SK-N-SH (cell line): ENCODE data around the gene THTPA. TPM values are rescaled to one million over a fixed set of nuclear protein-coding genes. Genes with fewer than 3 reads are reported as not detected.

Experiments
- CTCF ChIA-PET: fragments of 300-600, 350-600 bp; formaldehyde crosslinking; extraction: SDS; loops from one replicate; lab custom pipeline; 2021; lab: Yijun Ruan, JAX
- POLR2A ChIA-PET: fragments of 350-600 bp; sonication (Branson Sonifier 250); formaldehyde crosslinking; extraction: SDS; loops from one replicate; lab custom pipeline; 2020; ENCODE audit warnings: antibody characterized with exemption, inconsistent platforms; lab: Yijun Ruan, JAX
- DNase-seq: peaks from one replicate; pipeline ENCODE4 v3.0.0; 2012
- H2AFZ ChIP-seq: fragments of 200-600 bp; sonication (generic); 2 replicates; pipeline ENCODE4 v1.8.1; 2016; ENCODE audit warnings: antibody characterized with exemption, mild to moderate bottlenecking, low read depth
- H3F3A ChIP-seq: fragments of 200-600 bp; sonication (generic); replicated peaks from 2 replicates; pipeline ENCODE3; 2016; ENCODE audit warnings: antibody characterized with exemption, mild to moderate bottlenecking; ENCODE audit not compliant: insufficient read depth
- H3K27ac ChIP-seq, 2 experiments: fragments of 200-500 bp in 1 of 2; fragments of 200-600 bp in 1 of 2; sonication (Bioruptor generic) in 1 of 2; sonication (generic), shearing (Covaris generic) in 1 of 2; 2 replicates each; pipeline versions ENCODE4 v1.5.1 to v1.6.1; 2014 to 2016; ENCODE audit warnings: low read depth in 2 of 2, inconsistent platforms in 1 of 2, low read length in 1 of 2, mild to moderate bottlenecking in 1 of 2, mixed read lengths in 1 of 2
- H3K27me3 ChIP-seq: fragments of 200-600 bp; sonication (generic), shearing (Covaris generic); 2 replicates; pipeline ENCODE4 v1.6.1; 2016; ENCODE audit warnings: mixed run types; ENCODE audit not compliant: insufficient read depth
- H3K36me3 ChIP-seq, 2 experiments: fragments of 200-500 bp in 1 of 2; fragments of 200-600 bp in 1 of 2; sonication (Bioruptor generic) in 1 of 2; sonication (generic) in 1 of 2; replicated peaks in 1 of 2; 2 replicates each; pipeline versions ENCODE3 to v1.5.1; 2014 to 2016; ENCODE audit warnings: low read length in 1 of 2, mild to moderate bottlenecking in 1 of 2; ENCODE audit not compliant: insufficient read depth in 2 of 2, control insufficient read depth in 1 of 2
- H3K4me1 ChIP-seq, 2 experiments: fragments of 200-500 bp in 1 of 2; fragments of 200-600 bp in 1 of 2; sonication (Bioruptor generic) in 1 of 2; sonication (generic), shearing (Covaris generic) in 1 of 2; 2 replicates each; pipeline versions ENCODE4 v1.5.1 to v1.6.1; 2014 to 2016; ENCODE audit warnings: low read depth in 1 of 2, low read length in 1 of 2, mixed run types in 1 of 2; ENCODE audit not compliant: insufficient read depth in 2 of 2, control insufficient read depth in 1 of 2
- H3K4me2 ChIP-seq: fragments of 200-600 bp; sonication (generic), shearing (Covaris generic); 2 replicates; pipeline ENCODE4 v1.6.1; 2017; ENCODE audit warnings: mixed run types
- H3K4me3 ChIP-seq, 2 experiments: fragments of 200-500 bp in 1 of 2; fragments of 200-600 bp in 1 of 2; sonication (Bioruptor generic) in 1 of 2; sonication (generic), shearing (Covaris generic) in 1 of 2; 2 replicates each; pipeline versions ENCODE4 v1.5.1 to v1.8.1; 2014 to 2016; ENCODE audit warnings: low read depth in 2 of 2, inconsistent platforms in 1 of 2, low read length in 1 of 2, mild to moderate bottlenecking in 1 of 2, mixed read lengths in 1 of 2, moderate library complexity in 1 of 2
- H3K79me2 ChIP-seq: fragments of 200-600 bp; sonication (generic); 2 replicates; pipeline ENCODE4 v1.8.1; 2017; ENCODE audit warnings: mild to moderate bottlenecking; ENCODE audit not compliant: insufficient read depth
- H3K9ac ChIP-seq: fragments of 200-600 bp; sonication (generic); 2 replicates; pipeline ENCODE4 v1.6.1; 2017; ENCODE audit warnings: mixed run types
- H3K9me2 ChIP-seq: fragments of 200-600 bp; sonication (generic); 2 replicates; pipeline ENCODE4 v1.6.1; 2017; ENCODE audit warnings: mixed run types
- H3K9me3 ChIP-seq: fragments of 200-600 bp; sonication (generic); 2 replicates; pipeline ENCODE4 v1.6.1; 2017; ENCODE audit warnings: mixed run types, mild to moderate bottlenecking, moderate library complexity
- H4K20me1 ChIP-seq: fragments of 200-600 bp; sonication (generic); 2 replicates; pipeline ENCODE4 v1.6.1; 2017; ENCODE audit warnings: mild to moderate bottlenecking, mixed run types; ENCODE audit not compliant: insufficient read depth
- ELF1 ChIP-seq: IDR thresholded peaks from 2 replicates; pipeline ENCODE4 v1.4.0; 2012
- FOXM1 ChIP-seq: IDR thresholded peaks from 2 replicates; pipeline ENCODE4 v1.4.0; 2012; ENCODE audit warnings: low read depth, mild to moderate bottlenecking
- MEF2A ChIP-seq: IDR thresholded peaks from 2 replicates; pipeline ENCODE4 v1.4.0; 2012; ENCODE audit warnings: low read depth, borderline replicate concordance
- NFIC ChIP-seq: IDR thresholded peaks from 2 replicates; pipeline ENCODE4 v1.4.0; 2012; ENCODE audit warnings: borderline replicate concordance
- NRF1 ChIP-seq: IDR thresholded peaks from 2 replicates; pipeline ENCODE4 v1.6.1; 2012; ENCODE audit warnings: low read depth, mild to moderate bottlenecking, low read length
- RAD21 ChIP-seq: IDR thresholded peaks from 2 replicates; pipeline ENCODE4 v1.6.1; 2012; ENCODE audit warnings: mild to moderate bottlenecking, low read length
- RCOR1 ChIP-seq: fragments of 150-350 bp; IDR thresholded peaks from 2 replicates; pipeline ENCODE4 v1.6.1; 2017; ENCODE audit warnings: antibody characterized with exemption, low read length
- RFX5 ChIP-seq: IDR thresholded peaks from 2 replicates; pipeline ENCODE4 v1.6.1; 2012; ENCODE audit warnings: mild to moderate bottlenecking, improper control_type of control experiment, low read length
- RXRA ChIP-seq: IDR thresholded peaks from 2 replicates; pipeline ENCODE4 v1.4.0; 2012; ENCODE audit warnings: low read depth, mild to moderate bottlenecking, borderline replicate concordance
- SIN3A ChIP-seq: IDR thresholded peaks from 2 replicates; pipeline ENCODE4 v1.6.1; 2012; ENCODE audit warnings: low read depth, mild to moderate bottlenecking, low read length, moderate library complexity, borderline replicate concordance
- TAF1 ChIP-seq: IDR thresholded peaks from 2 replicates; pipeline ENCODE4 v1.6.1; 2012; ENCODE audit warnings: low read depth, mild to moderate bottlenecking, low read length, moderate library complexity, borderline replicate concordance
- TEAD4 ChIP-seq: IDR thresholded peaks from 2 replicates; pipeline ENCODE4 v1.4.0; 2012; ENCODE audit warnings: mild to moderate bottlenecking, borderline replicate concordance; ENCODE audit not compliant: insufficient read depth
- YY1 ChIP-seq: IDR thresholded peaks from 2 replicates; pipeline ENCODE4 v1.4.0; 2012; ENCODE audit warnings: low read depth, mild to moderate bottlenecking
- WGBS: methylation state at CpG from one replicate; pipeline ENCODE4 v1.1.6; 2017; ENCODE audit warnings: low lambda C conversion rate; 5-methylcytosine and 5-hydroxymethylcytosine counted together
- polyA plus RNA-seq, 3 experiments: library from polyadenylated mRNA; depleted of rRNA; stranded (reverse); fragments of >200 nt; gene quantifications; 2 replicates each; pipeline ENCODE4 v1.2.3, GENCODE V29; 2012
- TF ChIP-seq, protein P1 (sequence below): IDR thresholded peaks from 2 replicates; pipeline ENCODE4 v1.6.1; 2012; ENCODE audit warnings: mild to moderate bottlenecking, low read depth, low read length, moderate library complexity
- TF ChIP-seq, protein P2 (sequence below): IDR thresholded peaks from 2 replicates; pipeline ENCODE4 v1.4.0; 2012; ENCODE audit warnings: low read depth, borderline replicate concordance
- TF ChIP-seq, protein P3 (sequence below): fragments of 150-350 bp; IDR thresholded peaks from 2 replicates; pipeline ENCODE4 v1.6.1; 2016; ENCODE audit warnings: mild to moderate bottlenecking, low read depth, low read length
- TF ChIP-seq, protein P4 (sequence below): fragments of 150-350 bp; IDR thresholded peaks from 2 replicates; pipeline ENCODE4 v1.6.1; 2017; ENCODE audit warnings: antibody characterized with exemption, low read length, low read depth, borderline replicate concordance
- TF ChIP-seq, protein P5 (sequence below): fragments of 200-600 bp; sonication (generic); IDR thresholded peaks from 2 replicates; pipeline ENCODE4 v1.6.1; 2017; ENCODE audit warnings: antibody characterized with exemption, mild to moderate bottlenecking, moderate library complexity

Gene THTPA
- polyA plus RNA-seq, 1 of the 3 experiments (the other 2 are of a cell fraction): 16.3 TPM

DNA sequence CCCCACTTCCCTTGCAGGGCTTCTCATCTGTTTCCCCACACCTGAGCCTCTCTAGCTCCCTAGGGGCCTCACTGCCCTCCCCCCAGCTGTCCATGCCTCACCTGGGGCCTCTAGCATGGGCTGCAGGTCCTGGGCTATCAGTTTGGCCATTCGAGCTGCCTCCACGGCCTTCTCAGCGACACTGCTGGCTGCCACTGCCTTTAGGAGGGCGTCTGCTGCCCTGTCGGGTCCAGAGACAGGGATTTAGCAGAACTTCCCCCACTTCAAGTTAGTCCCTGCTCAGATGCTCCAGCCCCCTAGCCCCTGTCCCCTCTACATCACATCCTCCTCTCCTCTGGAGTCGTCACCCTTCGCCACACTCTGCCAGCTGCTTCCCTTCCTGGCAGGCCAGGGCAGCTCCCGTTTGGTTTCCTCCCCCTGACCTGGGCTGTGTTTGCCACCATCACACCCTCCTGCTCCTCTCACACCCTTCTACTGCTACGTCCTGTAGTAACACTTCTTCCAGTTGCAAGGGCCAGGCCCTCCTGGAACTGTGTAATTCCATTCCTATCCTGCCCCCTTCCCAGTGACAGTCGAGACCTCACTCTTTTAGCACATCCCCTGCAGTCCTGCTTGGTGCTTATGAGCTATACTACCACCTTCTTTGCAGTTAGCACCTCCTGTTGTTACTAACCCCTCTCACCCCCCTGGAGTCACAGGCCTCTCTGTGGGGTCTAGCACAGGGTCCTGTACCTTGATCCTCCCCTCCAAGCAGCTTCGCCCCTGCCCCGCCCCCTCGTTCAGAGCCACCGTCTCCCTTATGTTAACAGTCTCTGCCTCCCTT is 15.8 kb downstream of the THTPA start:
- H3K79me2 ChIP-seq: 0 out of 2 replicates have a peak, but pooled peaks cover 3% of the 10 kb centered on the region
- H3K9ac ChIP-seq: no peak overlapping the region
- H3F3A ChIP-seq: peaks cover 8% of the 10 kb centered on the region
- H3K36me3 ChIP-seq: no peaks in the 10 kb centered on the region
- H4K20me1 ChIP-seq: no peaks in the 10 kb centered on the region
- H3K9me3 ChIP-seq: no peaks in the 10 kb centered on the region
- H3K4me1 ChIP-seq: peaks cover 0 to 38% of the 10 kb centered on the region in 2 experiments; a peak in 1 of 4 replicates
- H3K4me2 ChIP-seq: no peak overlapping the region
- no peaks in the 10 kb centered on the region for H3K27me3 ChIP-seq
- H3K9me2 ChIP-seq: no peaks in the 10 kb centered on the region
- no peak overlapping the region for H2AFZ ChIP-seq
- ChIA-PET POLR2A (interaction anchor here (1.4 kb wide), 1 partner anchor 9 kb away, joined by 5 read pairs; no protein-coding TSS in a partner anchor), CTCF (interaction anchor here (0.7 to 19.5 kb wide), 5 partner anchors 9 to 95 kb away, joined by 3 to 785 read pairs (median 8); partner anchors contain the start of genes NGDN and THTPA)
- H3K27ac ChIP-seq: no peak overlapping the region; a peak in 1 of 4 replicates
- H3K4me3 ChIP-seq: no peak overlapping the region
- TF ChIP-seq, protein P1, sequence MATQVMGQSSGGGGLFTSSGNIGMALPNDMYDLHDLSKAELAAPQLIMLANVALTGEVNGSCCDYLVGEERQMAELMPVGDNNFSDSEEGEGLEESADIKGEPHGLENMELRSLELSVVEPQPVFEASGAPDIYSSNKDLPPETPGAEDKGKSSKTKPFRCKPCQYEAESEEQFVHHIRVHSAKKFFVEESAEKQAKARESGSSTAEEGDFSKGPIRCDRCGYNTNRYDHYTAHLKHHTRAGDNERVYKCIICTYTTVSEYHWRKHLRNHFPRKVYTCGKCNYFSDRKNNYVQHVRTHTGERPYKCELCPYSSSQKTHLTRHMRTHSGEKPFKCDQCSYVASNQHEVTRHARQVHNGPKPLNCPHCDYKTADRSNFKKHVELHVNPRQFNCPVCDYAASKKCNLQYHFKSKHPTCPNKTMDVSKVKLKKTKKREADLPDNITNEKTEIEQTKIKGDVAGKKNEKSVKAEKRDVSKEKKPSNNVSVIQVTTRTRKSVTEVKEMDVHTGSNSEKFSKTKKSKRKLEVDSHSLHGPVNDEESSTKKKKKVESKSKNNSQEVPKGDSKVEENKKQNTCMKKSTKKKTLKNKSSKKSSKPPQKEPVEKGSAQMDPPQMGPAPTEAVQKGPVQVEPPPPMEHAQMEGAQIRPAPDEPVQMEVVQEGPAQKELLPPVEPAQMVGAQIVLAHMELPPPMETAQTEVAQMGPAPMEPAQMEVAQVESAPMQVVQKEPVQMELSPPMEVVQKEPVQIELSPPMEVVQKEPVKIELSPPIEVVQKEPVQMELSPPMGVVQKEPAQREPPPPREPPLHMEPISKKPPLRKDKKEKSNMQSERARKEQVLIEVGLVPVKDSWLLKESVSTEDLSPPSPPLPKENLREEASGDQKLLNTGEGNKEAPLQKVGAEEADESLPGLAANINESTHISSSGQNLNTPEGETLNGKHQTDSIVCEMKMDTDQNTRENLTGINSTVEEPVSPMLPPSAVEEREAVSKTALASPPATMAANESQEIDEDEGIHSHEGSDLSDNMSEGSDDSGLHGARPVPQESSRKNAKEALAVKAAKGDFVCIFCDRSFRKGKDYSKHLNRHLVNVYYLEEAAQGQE: no peak
- no peak for DNase-seq
- 79% methylated on average over 14 of the region's 14 CpGs for WGBS

DNA sequence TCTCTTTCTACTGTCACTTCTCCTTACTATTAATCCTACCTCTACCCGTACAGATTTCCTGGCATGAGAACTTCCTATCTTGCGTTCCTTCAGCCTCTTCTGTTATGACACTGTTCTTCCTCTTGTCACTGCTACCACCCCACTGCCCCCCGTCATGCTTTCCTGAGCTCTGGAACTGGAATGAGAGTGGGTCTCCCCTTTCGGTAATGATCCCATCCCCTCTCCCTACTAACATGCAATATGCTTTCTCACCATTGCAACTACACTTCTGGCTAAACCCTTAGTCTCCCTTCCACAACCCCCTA is 16.4 kb downstream of the THTPA start:
- no peak overlapping the region for H3K9ac ChIP-seq
- WGBS: 88% methylated on average over 4 of the region's 4 CpGs
- H3K36me3 ChIP-seq: no peaks in the 10 kb centered on the region
- no peak overlapping the region for H3K27ac ChIP-seq
- DNase-seq: no peak
- ChIA-PET CTCF (interaction anchor here (0.7 to 19.5 kb wide), 4 partner anchors 9 to 95 kb away, joined by 3 to 785 read pairs (median 38); partner anchors contain the start of genes NGDN and THTPA), POLR2A (interaction anchor here (1.4 kb wide), 1 partner anchor 9 kb away, joined by 5 read pairs; no protein-coding TSS in a partner anchor)
- H3K4me1 ChIP-seq: peaks cover 0 to 37% of the 10 kb centered on the region in 2 experiments; a peak in 1 of 4 replicates
- no peaks in the 10 kb centered on the region for H3K9me3 ChIP-seq
- H3K9me2 ChIP-seq: no peaks in the 10 kb centered on the region
- H3K27me3 ChIP-seq: no peaks in the 10 kb centered on the region
- H3K79me2 ChIP-seq: no peaks in the 10 kb centered on the region
- H4K20me1 ChIP-seq: no peaks in the 10 kb centered on the region
- H3K4me3 ChIP-seq: no peak overlapping the region
- peaks cover 8% of the 10 kb centered on the region for H3F3A ChIP-seq
- no peak overlapping the region for H2AFZ ChIP-seq
- H3K4me2 ChIP-seq: no peak overlapping the region
- TF ChIP-seq NRF1 (no peak), RFX5 (no peak), YY1 (no peak), MEF2A (no peak), RXRA (no peak), NFIC (no peak), SIN3A (no peak), ELF1 (no peak), RCOR1 (no peak), FOXM1 (no peak), RAD21 (no peak), TAF1 (no peak), TEAD4 (no peak)
- TF ChIP-seq, protein P2, sequence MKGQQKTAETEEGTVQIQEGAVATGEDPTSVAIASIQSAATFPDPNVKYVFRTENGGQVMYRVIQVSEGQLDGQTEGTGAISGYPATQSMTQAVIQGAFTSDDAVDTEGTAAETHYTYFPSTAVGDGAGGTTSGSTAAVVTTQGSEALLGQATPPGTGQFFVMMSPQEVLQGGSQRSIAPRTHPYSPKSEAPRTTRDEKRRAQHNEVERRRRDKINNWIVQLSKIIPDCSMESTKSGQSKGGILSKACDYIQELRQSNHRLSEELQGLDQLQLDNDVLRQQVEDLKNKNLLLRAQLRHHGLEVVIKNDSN: no peak
- TF ChIP-seq, protein P3, sequence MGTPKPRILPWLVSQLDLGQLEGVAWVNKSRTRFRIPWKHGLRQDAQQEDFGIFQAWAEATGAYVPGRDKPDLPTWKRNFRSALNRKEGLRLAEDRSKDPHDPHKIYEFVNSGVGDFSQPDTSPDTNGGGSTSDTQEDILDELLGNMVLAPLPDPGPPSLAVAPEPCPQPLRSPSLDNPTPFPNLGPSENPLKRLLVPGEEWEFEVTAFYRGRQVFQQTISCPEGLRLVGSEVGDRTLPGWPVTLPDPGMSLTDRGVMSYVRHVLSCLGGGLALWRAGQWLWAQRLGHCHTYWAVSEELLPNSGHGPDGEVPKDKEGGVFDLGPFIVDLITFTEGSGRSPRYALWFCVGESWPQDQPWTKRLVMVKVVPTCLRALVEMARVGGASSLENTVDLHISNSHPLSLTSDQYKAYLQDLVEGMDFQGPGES: no peak
- TF ChIP-seq, protein P4, sequence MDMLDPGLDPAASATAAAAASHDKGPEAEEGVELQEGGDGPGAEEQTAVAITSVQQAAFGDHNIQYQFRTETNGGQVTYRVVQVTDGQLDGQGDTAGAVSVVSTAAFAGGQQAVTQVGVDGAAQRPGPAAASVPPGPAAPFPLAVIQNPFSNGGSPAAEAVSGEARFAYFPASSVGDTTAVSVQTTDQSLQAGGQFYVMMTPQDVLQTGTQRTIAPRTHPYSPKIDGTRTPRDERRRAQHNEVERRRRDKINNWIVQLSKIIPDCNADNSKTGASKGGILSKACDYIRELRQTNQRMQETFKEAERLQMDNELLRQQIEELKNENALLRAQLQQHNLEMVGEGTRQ: no peak
- TF ChIP-seq, protein P5, sequence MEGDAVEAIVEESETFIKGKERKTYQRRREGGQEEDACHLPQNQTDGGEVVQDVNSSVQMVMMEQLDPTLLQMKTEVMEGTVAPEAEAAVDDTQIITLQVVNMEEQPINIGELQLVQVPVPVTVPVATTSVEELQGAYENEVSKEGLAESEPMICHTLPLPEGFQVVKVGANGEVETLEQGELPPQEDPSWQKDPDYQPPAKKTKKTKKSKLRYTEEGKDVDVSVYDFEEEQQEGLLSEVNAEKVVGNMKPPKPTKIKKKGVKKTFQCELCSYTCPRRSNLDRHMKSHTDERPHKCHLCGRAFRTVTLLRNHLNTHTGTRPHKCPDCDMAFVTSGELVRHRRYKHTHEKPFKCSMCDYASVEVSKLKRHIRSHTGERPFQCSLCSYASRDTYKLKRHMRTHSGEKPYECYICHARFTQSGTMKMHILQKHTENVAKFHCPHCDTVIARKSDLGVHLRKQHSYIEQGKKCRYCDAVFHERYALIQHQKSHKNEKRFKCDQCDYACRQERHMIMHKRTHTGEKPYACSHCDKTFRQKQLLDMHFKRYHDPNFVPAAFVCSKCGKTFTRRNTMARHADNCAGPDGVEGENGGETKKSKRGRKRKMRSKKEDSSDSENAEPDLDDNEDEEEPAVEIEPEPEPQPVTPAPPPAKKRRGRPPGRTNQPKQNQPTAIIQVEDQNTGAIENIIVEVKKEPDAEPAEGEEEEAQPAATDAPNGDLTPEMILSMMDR: no peak
